ENCODE results near the gene APBA2.

APBA2 gene

GRCh38 chr15:29094711-29095110, 208.9 kb downstream of the APBA2 start:
- DNase-seq, result no peak

- DNase-seq, result no peak
Observed at GRCh38 chr15:29095746-29096145, 210.0 kb downstream of the APBA2 start.

GRCh38 chr15:29097168-29097567, 211.4 kb downstream of the APBA2 start:
- DNase-seq, result no peak

- DNase-seq, result no peak
Observed at GRCh38 chr15:29097971-29098370, 212.2 kb downstream of the APBA2 start.

DNA sequence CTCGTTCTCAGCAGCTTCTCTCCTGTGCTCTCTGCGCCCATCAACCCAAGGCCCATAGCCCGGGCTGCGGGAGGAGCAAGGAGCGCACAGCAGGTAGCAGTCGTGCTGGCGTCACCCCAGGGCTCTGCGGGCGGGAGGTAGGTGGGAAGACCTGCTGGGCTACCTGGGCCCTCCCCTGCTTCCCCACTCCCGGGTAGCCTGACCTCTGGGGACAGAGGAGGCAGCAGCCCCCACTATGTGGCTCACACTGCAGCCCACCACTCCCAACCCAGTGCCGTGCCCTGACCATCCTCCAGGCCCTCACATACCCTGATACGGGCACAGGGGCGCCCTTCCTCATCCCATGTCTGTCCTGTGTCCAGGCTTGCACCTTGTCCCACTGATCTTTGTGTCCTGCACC, 212.9 kb downstream of the APBA2 start:
- DNase-seq, result no peak

GRCh38 chr15:29099131-29099880, 213.5 kb downstream of the APBA2 start:
- DNase-seq, result no peak

DNA sequence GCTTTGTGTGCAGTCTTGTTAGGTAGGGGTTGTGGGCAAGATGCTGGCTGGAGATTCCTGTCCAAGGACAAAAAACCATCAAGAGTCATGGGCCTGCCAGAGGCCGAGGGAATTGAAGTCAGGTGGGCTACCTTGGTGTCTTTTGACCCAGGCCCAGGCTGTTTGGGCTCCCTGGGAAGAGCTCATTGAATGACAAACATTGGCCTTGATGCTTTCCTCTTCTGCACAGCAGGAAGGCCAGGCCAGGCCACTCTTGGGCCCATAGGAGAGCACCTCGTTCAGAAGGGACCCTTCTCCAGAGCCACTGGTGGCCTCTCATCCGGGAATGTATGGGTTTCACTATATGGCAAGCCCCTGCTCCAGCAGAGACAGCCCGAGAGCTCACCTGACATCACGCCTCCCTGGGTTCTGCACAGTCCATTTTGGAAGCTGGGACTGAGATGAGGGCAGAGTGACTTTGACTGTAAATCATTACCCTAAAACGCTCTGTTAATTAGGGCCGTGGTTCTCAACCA, 214.8 kb downstream of the APBA2 start:
- DNase-seq, result no peak

GRCh38 chr15:29101491-29101890, 215.7 kb downstream of the APBA2 start:
- no peak for DNase-seq

DNA sequence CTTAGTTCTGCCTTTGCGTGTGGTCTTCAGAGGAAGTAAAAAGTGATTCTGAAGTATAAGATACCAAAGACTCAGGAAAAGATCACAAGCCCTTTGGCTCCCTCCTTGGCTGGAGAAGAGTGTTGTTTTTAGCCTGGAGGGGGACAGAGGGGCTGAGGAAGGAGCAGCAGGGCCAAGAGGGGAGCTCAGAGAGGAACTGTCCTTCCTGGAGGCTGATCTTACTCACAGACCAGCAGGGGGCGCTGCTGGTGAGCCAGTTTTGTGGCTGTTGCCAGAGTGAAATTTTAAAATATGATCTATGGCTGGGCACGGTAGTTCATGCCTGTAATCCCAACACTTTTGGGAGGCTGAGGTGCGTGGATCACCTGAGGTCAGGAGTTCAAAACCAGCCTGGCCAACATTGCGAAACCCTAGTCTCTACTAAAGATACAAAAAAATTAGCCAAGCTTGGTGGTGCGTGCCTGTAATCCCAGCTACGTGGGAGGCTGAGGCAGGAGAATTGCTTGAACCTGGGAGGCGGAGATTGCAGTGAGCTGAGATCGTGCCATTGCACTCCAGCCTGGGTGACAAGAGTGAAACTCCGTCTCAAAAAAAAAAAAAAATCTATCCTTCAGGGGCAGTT, 216.5 kb downstream of the APBA2 start:
- peak; percentile 63 for DNase-seq

- no peak for DNase-seq
Observed at GRCh38 chr15:29102911-29103823, 217.4 kb downstream of the APBA2 start.

- DNase-seq, result peak; percentile 58
Observed at GRCh38 chr15:29103824-29104565, 218.2 kb downstream of the APBA2 start.

- no peak for DNase-seq
Observed at GRCh38 chr15:29104566-29104880, 218.7 kb downstream of the APBA2 start.

- DNase-seq, result no peak
Observed at GRCh38 chr15:29105151-29105854, 219.5 kb downstream of the APBA2 start.

DNA sequence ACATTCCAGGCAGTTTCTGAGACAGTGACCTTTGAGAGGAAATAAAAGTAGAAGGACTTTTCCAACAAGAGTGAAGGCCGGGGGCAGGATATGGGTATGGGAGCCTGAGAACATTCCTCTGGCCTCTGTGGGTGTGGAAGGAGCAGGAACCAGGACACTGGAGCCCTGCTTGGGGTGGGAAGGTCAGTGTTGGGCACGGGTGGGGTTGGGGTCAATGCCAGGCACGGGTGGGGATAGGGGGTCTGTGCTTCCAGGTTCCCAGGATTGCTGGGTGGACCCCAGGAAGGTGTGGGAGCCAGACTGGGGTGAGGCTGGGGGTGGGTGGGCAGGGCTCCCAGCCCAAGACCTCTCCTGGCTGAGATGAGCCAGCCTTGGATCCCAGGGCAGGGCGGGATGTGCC, 220.3 kb downstream of the APBA2 start:
- no peak for DNase-seq

GRCh38 chr15:29106551-29107290, 220.9 kb downstream of the APBA2 start:
- no peak for DNase-seq

DNA sequence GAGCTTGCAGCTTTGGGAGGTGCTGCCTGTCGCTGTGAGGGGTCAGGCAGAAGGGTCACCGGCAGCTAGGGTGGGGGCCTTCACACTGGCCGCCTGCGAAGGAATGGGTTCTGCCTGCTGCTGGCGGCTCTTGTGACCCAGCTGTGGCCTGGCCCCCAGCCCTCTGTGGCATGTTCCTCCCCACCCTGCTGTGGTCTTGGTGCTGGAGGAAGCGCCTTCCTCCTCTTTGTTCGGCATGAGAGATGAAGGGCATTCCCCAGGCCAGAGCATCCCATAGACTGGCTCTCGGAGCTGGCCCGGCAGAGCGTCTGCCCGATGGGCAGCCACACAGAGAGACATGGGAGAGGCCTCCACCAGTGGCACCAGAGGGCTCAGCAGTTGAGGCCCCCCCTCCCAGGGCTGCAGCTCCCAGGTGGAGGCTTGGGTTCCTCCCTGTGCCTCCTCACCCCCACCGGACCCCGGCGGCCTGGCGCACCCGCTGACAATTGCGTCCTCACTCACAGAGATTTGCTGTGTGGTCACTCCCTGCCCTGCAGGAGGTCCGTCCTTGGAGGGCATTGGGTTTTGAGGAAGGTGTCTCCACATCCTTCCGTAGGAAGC, 221.6 kb downstream of the APBA2 start:
- DNase-seq, result no peak

- no peak for DNase-seq
Observed at GRCh38 chr15:29107971-29108645, 222.3 kb downstream of the APBA2 start.

DNA sequence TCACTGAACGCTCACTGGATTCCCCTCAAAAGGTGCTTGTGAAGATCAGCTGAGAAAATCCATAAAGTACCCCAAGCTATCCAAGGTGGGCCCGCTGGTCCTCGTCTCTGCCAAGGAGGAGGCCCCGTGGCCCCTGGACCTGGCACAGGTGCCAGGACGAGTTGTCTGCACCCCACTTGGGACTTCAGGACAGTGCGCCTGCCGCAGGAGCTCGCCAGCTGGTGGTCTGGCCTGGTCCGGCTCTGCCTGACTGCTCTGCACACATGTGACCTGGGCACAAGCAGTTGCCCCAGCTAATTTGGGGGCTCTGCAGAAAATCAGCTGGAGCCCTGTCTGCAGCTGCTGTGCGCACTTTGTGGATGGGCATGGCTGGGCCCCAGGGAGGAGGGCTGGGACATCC, 224.0 kb downstream of the APBA2 start:
- DNase-seq, result no peak

DNA sequence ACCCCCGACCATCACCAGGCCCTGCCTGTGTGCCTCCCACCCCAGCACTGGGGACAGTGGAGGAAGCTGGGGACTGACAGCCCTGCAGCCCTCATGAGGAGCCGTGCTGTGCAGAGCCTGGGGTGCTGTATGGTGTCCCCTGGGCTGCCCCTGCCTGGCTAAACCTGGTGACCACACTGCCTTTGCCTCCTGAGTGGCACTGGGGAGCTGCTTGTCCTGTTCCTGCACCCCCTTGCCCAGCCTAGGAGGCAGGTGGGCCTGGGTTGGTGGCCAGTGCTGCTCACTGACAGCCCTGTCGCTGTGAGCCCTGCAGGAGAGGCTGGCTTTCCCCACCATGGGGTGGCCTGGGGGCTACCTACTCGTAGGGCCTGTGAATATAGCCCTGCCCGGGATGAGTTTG, 224.4 kb downstream of the APBA2 start:
- DNase-seq, result no peak

- DNase-seq, result no peak
Observed at GRCh38 chr15:29110733-29111132, 225.0 kb downstream of the APBA2 start.

Measured in activated CD8-positive, alpha-beta memory T cell treated with anti-CD3 and anti-CD28 coated beads, Interleukin-2, amount 50 U/mL, for 4 hours (primary cell).